ENCODE measurements around the gene PTPRK.

Gene PTPRK

DNA sequence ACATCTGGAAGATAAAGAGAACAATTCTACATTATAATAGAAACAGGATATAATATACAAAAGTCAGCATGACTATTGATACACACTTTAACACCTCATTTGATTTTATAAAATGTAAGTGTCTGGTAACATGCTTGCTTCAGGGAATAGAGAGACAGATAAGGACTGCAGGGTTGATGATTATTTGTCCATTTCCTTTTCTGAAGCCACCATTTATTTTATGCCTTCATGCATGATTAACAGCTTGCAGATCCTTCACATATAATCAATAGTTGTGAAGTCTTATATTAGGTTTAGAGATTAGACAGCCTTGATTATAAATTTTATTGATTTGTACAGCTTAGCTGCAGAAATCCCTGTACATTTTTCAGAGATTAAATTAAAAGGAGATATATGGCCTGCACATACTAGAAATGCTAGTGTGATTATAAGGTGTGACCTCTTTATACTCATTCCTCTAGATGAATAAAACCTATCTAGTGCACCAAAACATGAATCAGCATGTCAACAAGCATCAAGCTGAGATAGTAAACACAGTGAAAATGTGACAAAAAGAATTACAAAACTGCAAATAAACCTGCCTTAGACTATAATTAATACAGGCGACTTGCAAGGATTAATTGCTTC lies 420.7 kb downstream of the PTPRK start:
- Histone ChIP-seq H3K4me1 (ENCODE audit: insufficient read depth, low read length, severe bottlenecking) (no peaks in the 10 kb centered on the region), H4K20me1 (ENCODE audit: insufficient read depth, low read length) (no peaks in the 10 kb centered on the region), H3K79me2 (ENCODE audit: insufficient read depth, low read length) (no peaks in the 10 kb centered on the region), H3K9ac (ENCODE audit: low read length) (no peak overlapping the region), H3K27me3 (ENCODE audit: insufficient read depth, low read length) (no peaks in the 10 kb centered on the region), H3K4me3 (ENCODE audit: low read depth, low read length, poor library complexity, severe bottlenecking) (no peak overlapping the region), H3K4me2 (ENCODE audit: low read length) (no peak overlapping the region), H2AFZ (ENCODE audit: low read length) (no peak overlapping the region), H3K27ac (ENCODE audit: low read depth, low read length, poor library complexity, severe bottlenecking) (no peak overlapping the region), H3K36me3 (ENCODE audit: insufficient read depth, low read length) (no peaks in the 10 kb centered on the region), H3F3A (ENCODE audit: insufficient read depth, low read length) (no peaks in the 10 kb centered on the region), H3K9me2 (ENCODE audit: low read depth, low read length) (no peaks in the 10 kb centered on the region), H3K9me3 (ENCODE audit: low read length) (no peaks in the 10 kb centered on the region)
- TF ChIP-seq, protein P1, sequence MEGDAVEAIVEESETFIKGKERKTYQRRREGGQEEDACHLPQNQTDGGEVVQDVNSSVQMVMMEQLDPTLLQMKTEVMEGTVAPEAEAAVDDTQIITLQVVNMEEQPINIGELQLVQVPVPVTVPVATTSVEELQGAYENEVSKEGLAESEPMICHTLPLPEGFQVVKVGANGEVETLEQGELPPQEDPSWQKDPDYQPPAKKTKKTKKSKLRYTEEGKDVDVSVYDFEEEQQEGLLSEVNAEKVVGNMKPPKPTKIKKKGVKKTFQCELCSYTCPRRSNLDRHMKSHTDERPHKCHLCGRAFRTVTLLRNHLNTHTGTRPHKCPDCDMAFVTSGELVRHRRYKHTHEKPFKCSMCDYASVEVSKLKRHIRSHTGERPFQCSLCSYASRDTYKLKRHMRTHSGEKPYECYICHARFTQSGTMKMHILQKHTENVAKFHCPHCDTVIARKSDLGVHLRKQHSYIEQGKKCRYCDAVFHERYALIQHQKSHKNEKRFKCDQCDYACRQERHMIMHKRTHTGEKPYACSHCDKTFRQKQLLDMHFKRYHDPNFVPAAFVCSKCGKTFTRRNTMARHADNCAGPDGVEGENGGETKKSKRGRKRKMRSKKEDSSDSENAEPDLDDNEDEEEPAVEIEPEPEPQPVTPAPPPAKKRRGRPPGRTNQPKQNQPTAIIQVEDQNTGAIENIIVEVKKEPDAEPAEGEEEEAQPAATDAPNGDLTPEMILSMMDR (IDR thresholded peaks at IDR 0.05; ENCODE audit: low read length) = no peak
- no peak for TF ChIP-seq EZH2 (IDR thresholded peaks at IDR 0.05; ENCODE audit: borderline replicate concordance, low read length)

DNA sequence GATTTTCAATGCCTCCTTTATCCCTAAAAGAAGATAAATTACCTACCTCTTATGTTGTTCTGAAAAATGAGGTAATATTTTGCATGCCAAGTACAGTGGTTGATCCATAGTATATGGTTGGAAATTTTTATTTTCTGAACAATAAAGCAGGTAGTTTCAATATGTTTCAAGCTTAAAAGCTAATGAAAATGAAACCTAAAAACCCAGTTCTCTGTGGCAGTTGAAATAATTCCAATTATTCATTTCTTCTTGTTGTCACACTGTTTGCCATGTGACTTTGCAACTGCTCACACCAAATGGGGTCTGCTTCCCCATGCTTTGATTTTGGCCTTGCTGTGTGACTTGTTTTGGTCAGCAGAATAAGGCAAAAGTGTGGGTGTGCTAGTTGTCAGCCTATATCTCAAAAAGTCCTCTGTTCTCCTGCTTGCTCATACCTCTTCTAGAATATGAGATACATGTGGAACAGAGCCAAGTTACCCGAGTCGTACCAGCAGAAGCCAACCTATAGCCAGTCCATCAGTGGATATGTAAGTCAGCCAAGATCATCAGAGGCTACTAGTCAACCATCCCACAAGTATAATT lies 422.3 kb downstream of the PTPRK start:
- H3K4me2 ChIP-seq (ENCODE audit: low read length) = no peak overlapping the region
- H4K20me1 ChIP-seq (ENCODE audit: insufficient read depth, low read length) = no peaks in the 10 kb centered on the region
- no peaks in the 10 kb centered on the region for H3F3A ChIP-seq (ENCODE audit: insufficient read depth, low read length)
- no peaks in the 10 kb centered on the region for H3K36me3 ChIP-seq (ENCODE audit: insufficient read depth, low read length)
- H2AFZ ChIP-seq (ENCODE audit: low read length) = no peak overlapping the region
- no peaks in the 10 kb centered on the region for H3K27me3 ChIP-seq (ENCODE audit: insufficient read depth, low read length)
- no peak overlapping the region for H3K9ac ChIP-seq (ENCODE audit: low read length)
- H3K9me2 ChIP-seq (ENCODE audit: low read depth, low read length) = no peaks in the 10 kb centered on the region
- H3K4me3 ChIP-seq (ENCODE audit: low read depth, low read length, poor library complexity, severe bottlenecking) = no peak overlapping the region
- H3K27ac ChIP-seq (ENCODE audit: low read depth, low read length, poor library complexity, severe bottlenecking) = no peak overlapping the region
- no peaks in the 10 kb centered on the region for H3K79me2 ChIP-seq (ENCODE audit: insufficient read depth, low read length)
- H3K9me3 ChIP-seq (ENCODE audit: low read length) = no peaks in the 10 kb centered on the region
- H3K4me1 ChIP-seq (ENCODE audit: insufficient read depth, low read length, severe bottlenecking) = no peaks in the 10 kb centered on the region
- TF ChIP-seq, protein P1 (IDR thresholded peaks at IDR 0.05; ENCODE audit: low read length) = no peak
- TF ChIP-seq EZH2 (IDR thresholded peaks at IDR 0.05; ENCODE audit: borderline replicate concordance, low read length) = no peak

DNA sequence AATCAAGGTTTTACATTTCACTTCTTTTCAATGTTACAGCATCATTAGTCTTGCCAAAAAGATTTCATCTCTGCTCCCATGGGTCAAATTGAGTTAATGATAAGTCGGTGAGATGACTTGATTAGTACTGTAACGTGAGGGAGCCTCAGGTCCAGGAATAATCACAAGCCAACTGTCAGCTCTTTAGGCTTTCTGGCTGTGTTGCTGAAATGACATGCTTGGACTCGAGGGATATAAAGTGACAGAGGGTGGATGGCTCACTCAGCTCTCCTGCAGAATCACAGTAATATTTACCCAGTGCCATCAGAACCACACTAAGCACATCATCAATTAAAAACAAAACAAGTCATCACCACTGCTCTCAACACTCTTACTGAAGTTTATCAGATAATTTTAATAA lies 423.4 kb downstream of the PTPRK start:
- no peaks in the 10 kb centered on the region for H3K79me2 ChIP-seq (ENCODE audit: insufficient read depth, low read length)
- H2AFZ ChIP-seq (ENCODE audit: low read length) = no peak overlapping the region
- TF ChIP-seq, protein P1 (IDR thresholded peaks at IDR 0.05; ENCODE audit: low read length) = no peak
- no peak for TF ChIP-seq EZH2 (IDR thresholded peaks at IDR 0.05; ENCODE audit: borderline replicate concordance, low read length)
- H4K20me1 ChIP-seq (ENCODE audit: insufficient read depth, low read length) = no peaks in the 10 kb centered on the region
- no peaks in the 10 kb centered on the region for H3K9me2 ChIP-seq (ENCODE audit: low read depth, low read length)
- H3K9ac ChIP-seq (ENCODE audit: low read length) = no peak overlapping the region
- no peaks in the 10 kb centered on the region for H3K9me3 ChIP-seq (ENCODE audit: low read length)
- no peaks in the 10 kb centered on the region for H3K4me1 ChIP-seq (ENCODE audit: insufficient read depth, low read length, severe bottlenecking)
- H3F3A ChIP-seq (ENCODE audit: insufficient read depth, low read length) = no peaks in the 10 kb centered on the region
- no peak overlapping the region for H3K4me2 ChIP-seq (ENCODE audit: low read length)
- H3K36me3 ChIP-seq (ENCODE audit: insufficient read depth, low read length) = no peaks in the 10 kb centered on the region
- no peak overlapping the region for H3K4me3 ChIP-seq (ENCODE audit: low read depth, low read length, poor library complexity, severe bottlenecking)
- no peak overlapping the region for H3K27ac ChIP-seq (ENCODE audit: low read depth, low read length, poor library complexity, severe bottlenecking)
- no peaks in the 10 kb centered on the region for H3K27me3 ChIP-seq (ENCODE audit: insufficient read depth, low read length)
